Nasal cavity respiratory epithelium epithelial cell of viscerocranial mucosa (primary cell): ENCODE data around the gene GTF2IRD2. TPM values are rescaled to one million over a fixed set of nuclear protein-coding genes. Genes with fewer than 3 reads are reported as not detected.

Experiments used
- total RNA-seq: library from RNA; depleted of rRNA; stranded (reverse); fragments of >200 nt; gene quantifications from 2 replicates; pipeline ENCODE4 v1.2.3, GENCODE V29; 2014

GTF2IRD2 gene
- 2.4 and 3.4 TPM in 2 replicates for total RNA-seq

DNA sequence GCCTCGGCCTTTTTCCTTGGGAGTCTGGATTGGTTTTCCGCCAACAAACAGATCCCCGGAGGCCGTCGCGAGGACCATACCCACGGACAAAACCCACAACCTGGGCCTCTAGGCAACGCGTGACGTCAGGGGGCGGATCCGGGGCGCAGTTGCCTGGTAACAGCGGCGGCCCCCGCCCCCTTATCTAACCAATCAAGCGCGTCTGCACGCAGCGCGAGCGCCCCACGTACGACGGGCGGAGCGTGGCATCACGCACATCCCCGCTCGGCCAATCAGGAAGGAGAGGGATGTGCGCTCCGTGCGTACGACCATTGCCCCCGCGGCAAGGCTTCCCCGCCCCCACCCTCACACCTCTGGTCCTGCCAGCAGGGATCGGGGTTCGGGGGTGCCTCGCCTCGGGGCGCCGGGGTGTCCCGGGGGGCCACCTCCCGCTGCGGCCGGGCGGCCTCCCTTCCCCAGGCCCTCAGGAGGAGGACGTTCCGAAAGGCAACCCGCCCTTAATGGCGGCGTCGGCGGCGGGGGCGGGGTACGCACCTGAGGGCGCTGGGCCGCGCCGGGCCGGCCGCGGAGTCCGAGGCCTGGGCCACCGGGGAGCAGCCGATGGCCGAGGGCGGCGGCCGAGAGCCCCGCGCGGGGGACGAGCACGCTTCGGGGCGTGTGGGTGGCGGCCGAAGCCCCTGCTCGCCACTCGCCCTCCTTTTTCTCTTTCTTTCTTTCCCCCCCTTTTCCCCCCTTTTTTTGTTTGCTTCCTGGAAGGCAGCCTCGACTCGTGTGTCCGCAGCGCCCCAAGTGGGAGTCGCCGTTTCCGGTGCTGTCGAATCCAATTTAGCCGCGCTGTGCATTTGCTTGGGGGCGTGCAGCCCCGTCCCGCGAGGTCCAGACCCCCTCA, at the start of gene GTF2IRD2:
TSS of gene GTF2IRD2 (minus strand) at position 773 of the 889 bp plus-strand sequence. CDS start 15,227 bp downstream, outside the sequence.

DNA sequence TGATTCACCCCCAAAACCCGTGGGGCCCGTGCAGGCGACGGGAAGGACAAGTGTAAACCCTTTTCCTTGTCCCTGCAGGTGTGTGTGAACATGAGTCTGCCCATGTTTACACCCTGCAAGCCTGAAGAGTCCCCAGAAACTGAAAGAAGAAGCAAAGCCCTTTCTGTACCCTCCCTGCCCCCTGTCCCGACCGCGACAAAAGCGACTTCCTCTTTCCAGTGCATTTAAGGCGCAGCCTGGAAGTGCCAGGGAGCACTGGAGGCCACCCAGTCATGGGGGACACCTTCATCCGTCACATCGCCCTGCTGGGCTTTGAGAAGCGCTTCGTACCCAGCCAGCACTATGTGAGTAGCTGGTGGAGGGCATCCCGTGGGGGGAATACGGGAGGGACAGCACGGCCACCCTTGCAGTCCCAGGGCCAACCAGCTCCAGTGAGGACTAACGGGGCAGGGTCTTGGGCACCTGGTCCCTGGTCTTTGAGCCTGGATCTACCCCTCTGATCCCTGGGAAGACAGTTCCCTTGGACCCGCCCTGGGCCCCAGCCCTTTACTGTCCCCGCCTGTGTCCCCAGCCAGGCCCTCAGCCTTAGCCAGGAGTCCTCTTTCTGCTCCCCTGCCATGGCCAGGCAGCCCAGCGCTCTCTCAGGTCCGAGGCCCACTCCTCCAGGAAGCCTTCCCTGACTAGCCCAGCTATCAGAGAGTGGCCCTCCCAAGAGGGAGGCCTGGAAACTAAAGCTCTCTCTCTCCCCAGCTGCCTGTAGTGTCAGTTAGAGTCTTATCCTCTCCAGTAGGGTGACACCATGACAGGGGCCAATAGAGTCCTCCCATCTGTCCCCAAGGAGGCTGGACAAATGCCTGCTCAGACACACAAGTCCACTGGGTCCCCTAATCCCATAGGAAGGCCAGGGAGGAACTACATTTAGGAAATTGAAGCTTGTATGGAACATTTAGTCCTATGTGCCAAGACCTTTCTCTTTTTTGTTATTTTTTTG, 77.3 kb downstream of the GTF2IRD2 start, which contains the start of gene NCF1:
TSS of gene NCF1 (plus strand) at position 252 of the 991 bp plus-strand sequence. CDS start at position 273, 21 bp downstream.

Other genes with a start within 250 kb of the GTF2IRD2 start
- gene GTF2I, start 193.9 kb downstream of the GTF2IRD2 start, total RNA-seq: 46.5 and 130 TPM in 2 replicates
- gene NCF1, start 77.6 kb downstream of the GTF2IRD2 start, total RNA-seq: 0.57 and 2.7 TPM in 2 replicates
- 2.4 and 7.2 TPM in 2 replicates for gene CASTOR2, start 113.1 kb upstream of the GTF2IRD2 start, total RNA-seq
- gene RCC1L, start 222.2 kb upstream of the GTF2IRD2 start, total RNA-seq: 35.5 and 48.0 TPM in 2 replicates
- gene GTF2IRD2B, start 241.0 kb upstream of the GTF2IRD2 start, total RNA-seq: 8.2 and 13.4 TPM in 2 replicates